Spleen (tissue), 11 donors: ENCODE measurements around the gene EVC. TPM values are rescaled to one million over a fixed set of nuclear protein-coding genes. Genes with fewer than 3 reads are reported as not detected.
A peak's percentile ranks its signal among the peaks of the same experiment; 100 is the strongest.

Experiments used
- DNase-seq: peaks from one replicate; pipeline ENCODE4 v3.0.0-alpha.2; 2020
- H3K27ac ChIP-seq, 8 donors: fragments of 200-600 bp; sonication (generic) in 7 of 8; 1 replicate in 4 of 8; 2 replicates in 4 of 8; pipeline versions ENCODE4 v1.5.0 to v1.8.0; 2016 to 2021; ENCODE audit warnings: inconsistent platforms in 4 of 8, mild to moderate bottlenecking in 4 of 8, moderate library complexity in 1 of 8
- H3K27me3 ChIP-seq, 7 donors: fragments of 200-600 bp; sonication (generic) in 6 of 7; replicated peaks in 1 of 7; 1 replicate in 4 of 7; 2 replicates in 3 of 7; pipeline versions ENCODE4 v1.5.0 to v1.8.0; 2016 to 2021; ENCODE audit warnings: inconsistent platforms in 3 of 7, mild to moderate bottlenecking in 1 of 7
- H3K36me3 ChIP-seq, 6 donors: fragments of 200-600 bp; sonication (generic) in 5 of 6; 1 replicate in 4 of 6; 2 replicates in 2 of 6; pipeline versions ENCODE4 v1.5.0 to v1.8.0; 2016 to 2021; ENCODE audit warnings: inconsistent platforms in 2 of 6
- H3K4me1 ChIP-seq, 6 donors: fragments of 200-600 bp; sonication (generic) in 5 of 6; 1 replicate in 3 of 6; 2 replicates in 3 of 6; pipeline versions ENCODE4 v1.5.0 to v1.8.0; 2016 to 2021; ENCODE audit warnings: inconsistent platforms in 3 of 6
- H3K4me3 ChIP-seq, 8 donors: fragments of 200-600 bp; sonication (generic) in 7 of 8; 1 replicate in 4 of 8; 2 replicates in 4 of 8; pipeline versions ENCODE4 v1.5.0 to v1.8.0; 2016 to 2021; ENCODE audit warnings: inconsistent platforms in 4 of 8, mild to moderate bottlenecking in 4 of 8, moderate library complexity in 2 of 8
- H3K9me3 ChIP-seq, 8 donors: fragments of 200-600 bp; sonication (generic) in 7 of 8; 1 replicate in 4 of 8; 2 replicates in 4 of 8; pipeline versions ENCODE4 v1.5.0 to v1.8.0; 2016 to 2021; ENCODE audit warnings: inconsistent platforms in 4 of 8
- POLR2A ChIP-seq, 3 donors: fragments of 450-650 bp; IDR thresholded peaks; one replicate each; pipeline ENCODE4 v1.5.1; 2017; ENCODE audit warnings: antibody characterized with exemption in 3 of 3, mild to moderate bottlenecking in 1 of 3
- POLR2AphosphoS5 ChIP-seq, 3 donors: sonication (generic); formaldehyde crosslinking; IDR thresholded peaks; one replicate each; pipeline ENCODE4 v1.5.1; 2017; ENCODE audit warnings: antibody characterized with exemption in 3 of 3
- WGBS, 5 donors: extraction: QIAGEN DNeasy Blood & Tissue Kit in 3 of 5; methylation state at CpG; one replicate each; pipeline versions ENCODE4 v1.1.5 to v1.1.7; 2013 to 2018; 5-methylcytosine and 5-hydroxymethylcytosine counted together
- intact Hi-C: fragments of 100-400 bp; cut with DNase I; formaldehyde crosslinking; loops from one replicate; pipeline ENCODE4 v1.15.0; 2023; ENCODE audit warnings: low total_unique reads
- polyA plus RNA-seq, 3 donors: library from polyadenylated mRNA; stranded (reverse); fragments of 200-250 nt; gene quantifications; one replicate each; pipeline ENCODE4 v1.2.1, GENCODE V29; 2013
- total RNA-seq, 7 donors: library from RNA; depleted of rRNA in 3 of 7; stranded (reverse); fragments of >200 nt in 3 of 7; fragmentation: NEBNext Ultra II Directional in 4 of 7; extraction: Animal tissue kit (Norgen Biotek cat#: 25700) in 4 of 7; gene quantifications; one replicate each; pipeline versions ENCODE4 v1.1.0 to v1.2.1, GENCODE V29; 2016 to 2021
- TF ChIP-seq, protein P1 (sequence below), 11 experiments: fragments of 200-600 bp in 7 of 11; fragments of 450-650 bp in 4 of 11; sonication (generic) in 4 of 11; IDR thresholded peaks in 8 of 11; conservative IDR thresholded peaks in 3 of 11; 1 replicate in 7 of 11; 2 replicates in 4 of 11; pipeline versions ENCODE4 v1.4.0 to v1.8.0; 2016 to 2021; ENCODE audit warnings: antibody characterized with exemption in 11 of 11, inconsistent platforms in 4 of 11, mild to moderate bottlenecking in 1 of 11
- donor health status: healthy with polysubstance abuse.
- donor health status: DM: no; HTN: no; CAD: no; lungs with moderate emphysema.
- donor health status: DM: no; HTN: no; CAD: no.
- donor health status: Bipolar disorder and iron deficiency.
- donor health status: healthy.
- donor health status: DM: no; HTN: no; CAD: no.
- donor health status: DM: yes; HTN: yes; CAD: no.

The EVC gene
- total and polyA plus RNA-seq, 10 donors: 0.20 to 13.3 (median 6.9) TPM

DNA sequence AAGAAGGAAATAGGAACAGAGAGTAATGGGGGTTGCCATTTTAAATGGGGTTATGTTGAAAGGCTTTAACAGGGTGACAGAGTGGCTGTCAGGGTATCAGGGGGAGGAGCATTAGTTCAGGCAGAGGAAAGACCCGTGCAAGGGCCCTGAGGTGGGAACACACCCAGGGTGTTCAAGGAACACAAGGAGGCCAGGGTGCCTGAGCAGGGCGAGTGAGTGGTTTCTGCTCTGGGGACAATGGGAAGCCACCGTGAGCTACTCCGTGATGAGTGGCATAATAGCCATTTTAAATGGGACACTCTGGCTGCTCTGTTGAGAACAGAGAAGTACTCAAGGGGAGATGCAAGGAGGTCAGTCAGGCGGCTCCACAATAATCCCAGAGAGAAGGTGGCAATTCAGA is 7.2 kb upstream of the EVC start:
- peaks cover 0 to 9% (median 0%) of the 10 kb centered on the region in 8 donors for H3K9me3 ChIP-seq
- 91 to 96% (median 93%) methylated on average over 5 of the region's 5 CpGs for WGBS, 5 donors
- peaks cover 0 to 26% (median 21%) of the 10 kb centered on the region in 7 donors for H3K27me3 ChIP-seq
- no peaks in the 10 kb centered on the region for H3K36me3 ChIP-seq
- no peak overlapping the region for H3K4me3 ChIP-seq
- H3K4me1 ChIP-seq: peaks cover 0 to 21% (median 5%) of the 10 kb centered on the region in 6 donors
- intact Hi-C loops: no loop called here
- DNase-seq: no peak
- TF ChIP-seq POLR2A (IDR thresholded peaks at IDR 0.05): no peak
- TF ChIP-seq POLR2AphosphoS5 (IDR thresholded peaks at IDR 0.05): no peak
- TF ChIP-seq, protein P1, sequence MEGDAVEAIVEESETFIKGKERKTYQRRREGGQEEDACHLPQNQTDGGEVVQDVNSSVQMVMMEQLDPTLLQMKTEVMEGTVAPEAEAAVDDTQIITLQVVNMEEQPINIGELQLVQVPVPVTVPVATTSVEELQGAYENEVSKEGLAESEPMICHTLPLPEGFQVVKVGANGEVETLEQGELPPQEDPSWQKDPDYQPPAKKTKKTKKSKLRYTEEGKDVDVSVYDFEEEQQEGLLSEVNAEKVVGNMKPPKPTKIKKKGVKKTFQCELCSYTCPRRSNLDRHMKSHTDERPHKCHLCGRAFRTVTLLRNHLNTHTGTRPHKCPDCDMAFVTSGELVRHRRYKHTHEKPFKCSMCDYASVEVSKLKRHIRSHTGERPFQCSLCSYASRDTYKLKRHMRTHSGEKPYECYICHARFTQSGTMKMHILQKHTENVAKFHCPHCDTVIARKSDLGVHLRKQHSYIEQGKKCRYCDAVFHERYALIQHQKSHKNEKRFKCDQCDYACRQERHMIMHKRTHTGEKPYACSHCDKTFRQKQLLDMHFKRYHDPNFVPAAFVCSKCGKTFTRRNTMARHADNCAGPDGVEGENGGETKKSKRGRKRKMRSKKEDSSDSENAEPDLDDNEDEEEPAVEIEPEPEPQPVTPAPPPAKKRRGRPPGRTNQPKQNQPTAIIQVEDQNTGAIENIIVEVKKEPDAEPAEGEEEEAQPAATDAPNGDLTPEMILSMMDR (IDR thresholded peaks at IDR 0.05 in 8 of 11, conservative IDR thresholded peaks at IDR 0.05 in 3 of 11): no peak
- H3K27ac ChIP-seq: no peak overlapping the region

DNA sequence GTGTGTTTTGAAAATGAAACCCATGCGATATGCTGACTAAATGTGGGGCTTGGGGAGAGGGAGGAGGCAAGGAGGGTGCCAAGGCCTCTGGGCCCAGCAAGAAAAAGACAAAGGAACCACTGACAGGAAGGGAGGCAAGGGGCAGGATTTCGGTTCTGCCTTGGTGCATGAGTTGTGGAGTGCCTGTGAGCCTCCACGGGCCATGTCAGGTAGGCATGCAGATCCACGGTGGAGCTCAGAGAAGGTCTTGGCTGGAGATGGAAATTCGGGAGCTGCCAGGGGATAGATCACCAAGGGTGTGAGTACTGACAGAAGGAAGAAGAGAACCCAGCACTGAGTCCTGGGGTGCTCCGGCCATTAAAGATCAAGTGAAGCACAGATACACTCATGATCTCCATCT is 6.7 kb upstream of the EVC start:
- intact Hi-C loops: no loop called here
- no peak overlapping the region for H3K27ac ChIP-seq
- no peak for TF ChIP-seq POLR2AphosphoS5 (IDR thresholded peaks at IDR 0.05)
- TF ChIP-seq POLR2A (IDR thresholded peaks at IDR 0.05): no peak
- TF ChIP-seq, protein P1 (IDR thresholded peaks at IDR 0.05 in 8 of 11, conservative IDR thresholded peaks at IDR 0.05 in 3 of 11): no peak
- peaks cover 0 to 21% (median 5%) of the 10 kb centered on the region in 6 donors for H3K4me1 ChIP-seq
- H3K4me3 ChIP-seq: no peak overlapping the region
- peaks cover 0 to 9% (median 0%) of the 10 kb centered on the region in 8 donors for H3K9me3 ChIP-seq
- 82 to 92% (median 87%) methylated on average over 6 of the region's 6 CpGs for WGBS, 5 donors
- no peak for DNase-seq
- H3K27me3 ChIP-seq: peaks cover 0 to 30% (median 26%) of the 10 kb centered on the region in 7 donors
- H3K36me3 ChIP-seq: no peaks in the 10 kb centered on the region

DNA sequence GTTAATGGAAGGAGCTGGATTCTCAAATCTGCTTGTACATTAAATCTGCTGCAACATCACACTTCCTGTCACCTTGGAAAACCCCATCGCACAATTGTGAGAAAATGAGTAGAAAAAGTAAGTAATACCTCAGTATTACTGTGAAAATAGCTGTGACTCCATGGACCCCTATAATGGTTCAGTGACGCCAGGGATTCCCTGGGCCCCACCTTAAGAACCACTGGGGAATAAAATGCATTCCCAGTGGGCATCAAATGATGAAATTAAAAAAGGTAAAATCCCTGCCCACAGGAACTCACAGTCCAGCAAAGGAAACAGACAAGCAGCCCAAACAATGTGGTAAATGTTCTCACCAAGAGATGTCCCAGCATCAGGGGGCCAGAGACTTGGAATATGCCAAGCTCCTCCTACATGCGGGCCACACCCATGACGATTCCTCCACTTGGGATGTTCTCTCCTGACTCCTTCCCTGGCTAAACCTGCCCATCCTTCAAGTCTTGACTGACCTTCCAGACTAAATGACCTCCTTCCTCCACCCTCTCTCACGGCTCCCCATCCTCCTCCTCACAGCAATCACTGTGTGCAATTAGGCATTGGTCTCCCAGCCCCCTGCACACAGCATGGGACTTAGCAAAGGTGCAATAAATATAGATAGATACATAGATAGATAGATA is 5.2 kb upstream of the EVC start:
- H3K4me3 ChIP-seq: no peak overlapping the region
- TF ChIP-seq POLR2A (IDR thresholded peaks at IDR 0.05): no peak
- no peak for TF ChIP-seq POLR2AphosphoS5 (IDR thresholded peaks at IDR 0.05)
- TF ChIP-seq, protein P1 (IDR thresholded peaks at IDR 0.05 in 8 of 11, conservative IDR thresholded peaks at IDR 0.05 in 3 of 11): no peak
- H3K4me1 ChIP-seq: peaks cover 0 to 26% (median 7%) of the 10 kb centered on the region in 6 donors
- DNase-seq: no peak
- H3K27me3 ChIP-seq: peaks cover 0 to 45% (median 36%) of the 10 kb centered on the region in 7 donors
- no peak overlapping the region for H3K27ac ChIP-seq
- 70 to 82% (median 77%) methylated on average over 5 of the region's 5 CpGs for WGBS, 5 donors
- peaks cover 0 to 9% (median 0%) of the 10 kb centered on the region in 8 donors for H3K9me3 ChIP-seq
- no peaks in the 10 kb centered on the region for H3K36me3 ChIP-seq
- intact Hi-C loops: no loop called here

DNA sequence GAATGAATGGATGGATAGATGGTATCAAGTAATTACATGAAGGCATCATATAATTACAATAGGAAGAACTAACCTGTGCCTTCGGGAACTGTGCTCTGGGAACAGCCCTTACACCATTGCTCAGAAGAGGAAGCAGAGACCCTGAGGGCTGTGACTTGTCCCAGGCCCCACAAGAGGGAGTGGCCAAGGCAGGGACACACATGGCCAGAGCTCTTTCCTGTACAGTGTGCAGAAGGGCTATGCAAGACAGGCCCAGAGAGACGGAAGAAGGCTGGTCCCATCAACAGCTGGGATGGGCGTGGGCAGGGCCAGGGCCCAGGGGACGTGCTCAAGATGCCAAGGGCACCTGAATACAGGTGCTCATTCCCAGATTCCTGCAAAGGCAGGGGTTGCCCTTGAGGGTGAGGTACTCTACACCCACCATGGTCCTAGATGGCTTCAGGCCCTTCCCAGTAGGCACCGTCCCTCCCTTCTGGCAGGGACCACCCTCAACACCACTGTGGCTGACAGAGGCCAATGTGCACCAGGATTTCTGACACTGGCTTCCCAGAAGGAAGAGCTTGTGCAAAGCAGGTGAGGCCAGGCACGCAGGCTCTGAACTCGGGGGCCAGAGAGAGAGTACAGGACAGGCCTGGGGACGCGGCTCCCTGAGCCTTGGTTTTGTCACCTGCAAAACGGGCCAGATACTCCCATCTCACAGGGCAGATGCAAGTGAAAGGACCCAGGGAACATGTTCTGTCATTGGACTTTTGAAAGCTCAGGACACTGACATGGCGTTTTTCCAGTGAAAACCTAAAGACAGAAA is 4.3 kb upstream of the EVC start:
- 80 to 91% (median 87%) methylated on average over 10 to 11 of the region's 11 CpGs for WGBS, 5 donors
- DNase-seq: no peak
- Histone ChIP-seq H3K4me3 (peak overlapping the region in 1 of 8 donors; percentile 69), H3K4me1 (peaks cover 0 to 29% (median 9%) of the 10 kb centered on the region in 6 donors), H3K27me3 (peaks cover 0 to 54% (median 43%) of the 10 kb centered on the region in 7 donors), H3K9me3 (peaks cover 0 to 9% (median 0%) of the 10 kb centered on the region in 8 donors), H3K36me3 (no peaks in the 10 kb centered on the region), H3K27ac (no peak overlapping the region)
- intact Hi-C loops: no loop called here
- TF ChIP-seq, protein P1 (IDR thresholded peaks at IDR 0.05 in 8 of 11, conservative IDR thresholded peaks at IDR 0.05 in 3 of 11): no peak
- TF ChIP-seq POLR2AphosphoS5 (IDR thresholded peaks at IDR 0.05) (no peak), POLR2A (IDR thresholded peaks at IDR 0.05) (no peak)
